HFFc6 (cell line): ENCODE measurements around the gene GPER1. TPM values are rescaled to one million over a fixed set of nuclear protein-coding genes. Genes with fewer than 3 reads are reported as not detected.
A peak's percentile ranks its signal among the peaks of the same experiment; 100 is the strongest.

Source experiments
- DNase-seq: peaks from one replicate; pipeline ENCODE4 v3.0.0-alpha.2; 2018
- H3K27ac Mint-ChIP-seq: 2 replicates; pipeline ENCODE4 v1.8.0; 2020; ENCODE audit warnings: mild to moderate bottlenecking, mixed read lengths
- H3K27me3 Mint-ChIP-seq: 2 replicates; pipeline ENCODE4 v1.8.0; 2021; ENCODE audit warnings: mild to moderate bottlenecking, moderate library complexity, mixed read lengths; ENCODE audit not compliant: insufficient read depth
- H3K36me3 Mint-ChIP-seq: 2 replicates; pipeline ENCODE4 v1.8.0; 2021; ENCODE audit warnings: low read depth, mixed read lengths
- H3K4me1 Mint-ChIP-seq: 2 replicates; pipeline ENCODE4 v1.8.0; 2020; ENCODE audit warnings: low read depth, mixed read lengths
- H3K4me3 Mint-ChIP-seq: 2 replicates; pipeline ENCODE4 v1.8.0; 2020; ENCODE audit warnings: mild to moderate bottlenecking, moderate library complexity, mixed read lengths
- H3K9me3 Mint-ChIP-seq: 2 replicates; pipeline ENCODE4 v1.8.0; 2020; ENCODE audit warnings: mild to moderate bottlenecking, mixed read lengths
- total RNA-seq, 6 experiments: library from RNA; stranded (reverse); fragmentation: NEBNext Ultra II Directional; extraction: Animal tissue kit (Norgen Biotek cat#: 25700); gene quantifications; 2 replicates in 1 of 6; 3 replicates in 5 of 6; pipeline ENCODE4 v1.2.3, GENCODE V29; 2021
- TF ChIP-seq, protein P1 (sequence below): fragments of 200-600 bp; sonication (generic); IDR thresholded peaks from 2 replicates; pipeline ENCODE4 v1.5.0; 2021; ENCODE audit warnings: antibody characterized with exemption, mild to moderate bottlenecking

Gene GPER1
- total RNA-seq, 6 experiments from 2014 or later = 4.6 to 7.1 (median 5.3) TPM

DNA sequence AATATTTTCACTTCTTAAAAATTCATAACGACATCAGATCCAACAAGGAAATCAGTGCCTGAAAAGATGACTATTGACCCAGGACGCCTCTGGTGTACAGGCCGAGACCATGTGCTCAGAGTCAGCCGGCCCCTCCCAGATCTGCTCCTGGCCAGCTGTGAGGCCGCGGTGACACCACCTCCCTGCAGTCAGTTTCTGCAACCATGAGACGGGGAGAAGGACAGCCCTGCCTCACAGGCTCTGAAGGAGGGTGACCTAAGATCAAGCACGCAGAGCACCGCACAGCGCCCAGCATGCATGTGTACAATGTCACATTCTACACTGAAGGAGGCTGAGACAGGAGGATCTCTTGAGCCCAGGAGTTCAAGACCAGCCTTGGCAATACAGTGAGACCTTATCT lies 2.6 kb upstream of the GPER1 start:
- Mint-ChIP-seq H3K4me1 (peaks cover 48% of the 10 kb centered on the region), H3K27me3 (no peaks in the 10 kb centered on the region; the same call in 1 of the 2 replicates), H3K36me3 (no peaks in the 10 kb centered on the region), H3K9me3 (no peaks in the 10 kb centered on the region), H3K27ac (no peak overlapping the region), H3K4me3 (no peak overlapping the region)
- TF ChIP-seq, protein P1, sequence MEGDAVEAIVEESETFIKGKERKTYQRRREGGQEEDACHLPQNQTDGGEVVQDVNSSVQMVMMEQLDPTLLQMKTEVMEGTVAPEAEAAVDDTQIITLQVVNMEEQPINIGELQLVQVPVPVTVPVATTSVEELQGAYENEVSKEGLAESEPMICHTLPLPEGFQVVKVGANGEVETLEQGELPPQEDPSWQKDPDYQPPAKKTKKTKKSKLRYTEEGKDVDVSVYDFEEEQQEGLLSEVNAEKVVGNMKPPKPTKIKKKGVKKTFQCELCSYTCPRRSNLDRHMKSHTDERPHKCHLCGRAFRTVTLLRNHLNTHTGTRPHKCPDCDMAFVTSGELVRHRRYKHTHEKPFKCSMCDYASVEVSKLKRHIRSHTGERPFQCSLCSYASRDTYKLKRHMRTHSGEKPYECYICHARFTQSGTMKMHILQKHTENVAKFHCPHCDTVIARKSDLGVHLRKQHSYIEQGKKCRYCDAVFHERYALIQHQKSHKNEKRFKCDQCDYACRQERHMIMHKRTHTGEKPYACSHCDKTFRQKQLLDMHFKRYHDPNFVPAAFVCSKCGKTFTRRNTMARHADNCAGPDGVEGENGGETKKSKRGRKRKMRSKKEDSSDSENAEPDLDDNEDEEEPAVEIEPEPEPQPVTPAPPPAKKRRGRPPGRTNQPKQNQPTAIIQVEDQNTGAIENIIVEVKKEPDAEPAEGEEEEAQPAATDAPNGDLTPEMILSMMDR = no peak
- DNase-seq = no peak

DNA sequence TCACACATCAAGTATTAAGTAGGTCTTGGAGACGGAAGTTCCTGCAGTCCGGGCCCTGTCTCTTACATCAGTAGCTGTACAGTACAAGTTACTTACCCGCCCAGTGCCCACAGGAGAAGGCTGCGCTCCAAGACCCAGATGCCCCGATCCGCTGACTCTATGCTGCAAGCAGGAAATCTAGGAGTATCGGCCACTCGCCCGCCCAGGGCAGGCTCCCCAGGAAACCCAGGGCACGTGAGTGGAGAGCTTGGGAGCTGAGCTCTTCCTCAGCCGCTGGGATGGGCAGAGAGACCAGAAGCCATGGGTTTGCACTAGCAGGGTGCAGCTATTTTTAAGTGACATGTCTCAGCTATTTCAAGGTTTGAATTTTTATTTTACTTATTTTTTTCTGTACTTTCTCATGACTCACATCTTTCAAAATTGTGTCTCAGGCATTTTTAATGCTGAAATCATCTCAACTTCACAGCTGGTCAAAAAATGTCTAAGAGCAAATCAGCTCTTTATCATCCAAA lies 1.9 kb upstream of the GPER1 start:
- H3K27ac Mint-ChIP-seq = no peak overlapping the region
- DNase-seq = peak; percentile 22
- no peaks in the 10 kb centered on the region; the same call in 1 of the 2 replicates for H3K27me3 Mint-ChIP-seq
- peaks cover 53% of the 10 kb centered on the region for H3K4me1 Mint-ChIP-seq
- H3K4me3 Mint-ChIP-seq = no peak overlapping the region; the same call in 1 of the 2 replicates
- TF ChIP-seq, protein P1 = no peak
- H3K36me3 Mint-ChIP-seq = no peaks in the 10 kb centered on the region
- H3K9me3 Mint-ChIP-seq = no peaks in the 10 kb centered on the region

DNA sequence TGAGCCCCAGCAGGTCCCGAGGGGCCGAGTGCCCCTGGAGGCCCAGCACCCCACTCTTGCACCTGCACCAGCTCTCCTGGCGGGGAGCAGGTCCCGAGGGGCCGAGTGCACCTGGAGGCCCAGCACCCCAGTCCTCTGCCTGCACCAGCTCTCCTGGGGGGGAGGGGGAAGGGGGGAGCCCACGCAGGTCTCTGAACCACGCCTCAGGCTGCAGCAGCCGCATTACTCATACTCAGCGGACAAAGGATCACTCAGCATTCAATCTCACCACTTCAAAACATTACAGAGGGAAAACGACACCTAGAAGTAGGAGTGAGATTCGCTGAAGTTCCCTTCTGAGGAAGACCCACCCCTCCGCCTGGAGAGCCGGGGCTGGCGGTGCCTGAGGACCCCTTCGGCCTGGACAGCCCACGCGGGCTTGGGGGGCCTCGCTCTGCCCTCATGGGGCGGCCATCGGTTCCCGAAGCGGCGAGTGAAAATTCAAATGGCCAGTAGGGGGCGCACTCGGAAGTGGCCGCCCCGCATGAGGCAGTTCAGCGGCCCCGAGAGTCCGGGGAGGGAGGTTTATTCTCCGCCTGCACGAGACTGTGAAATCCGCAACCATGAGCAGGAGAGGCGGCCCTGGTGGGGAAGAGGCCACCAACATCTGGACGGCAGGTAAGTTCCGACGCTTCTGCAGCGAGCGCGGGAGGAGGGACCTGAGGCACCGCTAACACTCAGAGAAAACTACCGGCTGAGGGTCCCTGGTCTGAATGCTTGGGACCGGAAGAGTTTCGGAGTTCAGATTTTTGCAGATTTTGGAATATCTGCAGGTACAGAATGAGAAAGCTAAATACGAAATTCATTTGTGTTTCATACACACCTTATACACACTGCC lies 1.1 kb upstream of the GPER1 start:
- Mint-ChIP-seq H3K27me3 (no peaks in the 10 kb centered on the region; the same call in 1 of the 2 replicates), H3K36me3 (peaks cover 4% of the 10 kb centered on the region), H3K27ac (peak overlapping the region; percentile 90), H3K4me3 (peak overlapping the region; percentile 92), H3K4me1 (peaks cover 55% of the 10 kb centered on the region), H3K9me3 (no peaks in the 10 kb centered on the region)
- TF ChIP-seq, protein P1 = peak; percentile 99
- DNase-seq = peak; percentile 46

DNA sequence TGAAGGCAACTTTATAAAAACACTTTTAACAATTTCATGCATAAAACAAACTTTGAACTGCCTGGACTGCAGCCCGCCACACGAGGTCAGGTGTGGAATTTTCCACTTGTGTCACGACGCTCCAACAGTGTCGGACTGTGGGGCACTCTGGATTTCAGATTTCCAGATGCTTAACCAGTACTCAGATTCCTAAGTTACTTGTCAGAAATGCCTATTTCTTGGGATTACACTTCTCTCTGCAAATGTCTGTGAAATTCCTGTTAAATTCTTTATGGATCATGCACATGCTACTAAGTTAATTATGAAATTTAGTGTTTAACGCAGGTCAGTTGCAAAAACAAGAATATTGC lies 473 bp upstream of the GPER1 start:
- Mint-ChIP-seq H3K27ac (peak overlapping the region; percentile 90), H3K9me3 (no peaks in the 10 kb centered on the region)
- TF ChIP-seq, protein P1 = no peak

DNA sequence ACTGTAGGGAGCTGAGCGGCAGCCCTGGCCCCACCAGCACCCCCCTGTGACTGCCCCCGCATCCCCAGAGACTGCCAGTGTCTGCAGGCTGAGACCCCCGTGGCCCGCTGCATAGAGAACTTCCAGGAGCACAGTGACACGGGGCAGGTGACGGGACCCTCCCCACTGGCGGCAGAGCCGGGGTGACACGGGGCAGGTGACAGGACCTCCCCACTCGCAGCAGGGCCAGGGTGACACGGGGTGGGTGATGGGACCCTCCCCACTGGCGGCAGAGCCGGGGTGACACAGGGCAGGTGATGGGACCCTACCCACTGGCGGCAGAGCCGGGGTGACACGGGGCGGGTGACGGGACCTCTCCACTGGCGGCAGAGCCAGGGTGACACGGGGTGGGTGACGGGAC lies 2.3 kb downstream of the GPER1 start:
- Mint-ChIP-seq H3K9me3 (no peaks in the 10 kb centered on the region), H3K4me1 (peaks cover 46% of the 10 kb centered on the region), H3K4me3 (no peak overlapping the region), H3K27me3 (no peaks in the 10 kb centered on the region; the same call in none of the 2 replicates), H3K27ac (no peak overlapping the region), H3K36me3 (peaks cover 14% of the 10 kb centered on the region)
- no peak for DNase-seq
- TF ChIP-seq, protein P1 = no peak

More for the DNA sequence above, 473 bp upstream of the GPER1 start:
- H3K4me3 Mint-ChIP-seq = peak overlapping the region; percentile 92
- H3K36me3 Mint-ChIP-seq = peaks cover 8% of the 10 kb centered on the region
- peaks cover 49% of the 10 kb centered on the region for H3K4me1 Mint-ChIP-seq
- no peaks in the 10 kb centered on the region for H3K27me3 Mint-ChIP-seq
- DNase-seq = peak; percentile 49
